HEK293 (cell line): Measurements from ENCODE around the gene SPO11.

Source experiments
- ZNF600 ChIP-seq: fragments of 450-650 bp; formaldehyde crosslinking; IDR thresholded peaks from 2 replicates; pipeline ENCODE4 v1.5.1; 2016; ENCODE audit warnings: missing biosample characterization, missing genetic modification characterization
- TF ChIP-seq, protein P1 (sequence below): fragments of 450-650 bp; formaldehyde crosslinking; IDR thresholded peaks from 2 replicates; pipeline ENCODE4 v1.5.1; 2016; ENCODE audit warnings: missing biosample characterization, missing genetic modification characterization
- TF ChIP-seq, protein P2 (sequence below): fragments of 450-650 bp; formaldehyde crosslinking; IDR thresholded peaks from 2 replicates; pipeline ENCODE4 v1.5.1; 2016; ENCODE audit warnings: missing biosample characterization, missing genetic modification characterization

DNA sequence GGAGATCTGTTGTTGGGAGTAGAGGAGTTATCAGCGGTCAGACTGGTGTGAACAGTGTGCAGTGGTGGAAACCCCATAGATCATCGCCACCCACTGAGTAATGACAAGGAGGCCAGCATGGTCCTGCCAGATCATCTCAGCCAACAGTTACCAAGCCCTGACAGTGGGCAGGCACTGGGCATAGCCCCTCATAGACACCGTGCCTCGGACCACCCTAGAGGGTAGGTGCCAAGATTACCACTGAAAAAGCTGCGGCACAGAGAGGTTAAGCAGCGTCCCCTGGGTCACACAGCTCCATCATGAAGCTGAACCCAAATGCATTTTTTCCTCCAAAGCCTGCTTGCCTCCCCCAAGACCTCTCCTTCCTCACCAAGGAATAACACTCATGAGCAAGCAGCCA lies 41.7 kb upstream of the SPO11 start:
- TF ChIP-seq ZNF600 (tag by site-specific recombination), result no peak
- TF ChIP-seq, protein P1, sequence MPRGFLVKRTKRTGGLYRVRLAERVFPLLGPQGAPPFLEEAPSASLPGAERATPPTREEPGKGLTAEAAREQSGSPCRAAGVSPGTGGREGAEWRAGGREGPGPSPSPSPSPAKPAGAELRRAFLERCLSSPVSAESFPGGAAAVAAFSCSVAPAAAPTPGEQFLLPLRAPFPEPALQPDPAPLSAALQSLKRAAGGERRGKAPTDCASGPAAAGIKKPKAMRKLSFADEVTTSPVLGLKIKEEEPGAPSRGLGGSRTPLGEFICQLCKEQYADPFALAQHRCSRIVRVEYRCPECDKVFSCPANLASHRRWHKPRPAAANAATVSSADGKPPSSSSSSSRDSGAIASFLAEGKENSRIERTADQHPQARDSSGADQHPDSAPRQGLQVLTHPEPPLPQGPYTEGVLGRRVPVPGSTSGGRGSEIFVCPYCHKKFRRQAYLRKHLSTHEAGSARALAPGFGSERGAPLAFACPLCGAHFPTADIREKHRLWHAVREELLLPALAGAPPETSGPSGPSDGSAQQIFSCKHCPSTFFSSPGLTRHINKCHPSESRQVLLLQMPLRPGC, result no peak
- TF ChIP-seq, protein P2, sequence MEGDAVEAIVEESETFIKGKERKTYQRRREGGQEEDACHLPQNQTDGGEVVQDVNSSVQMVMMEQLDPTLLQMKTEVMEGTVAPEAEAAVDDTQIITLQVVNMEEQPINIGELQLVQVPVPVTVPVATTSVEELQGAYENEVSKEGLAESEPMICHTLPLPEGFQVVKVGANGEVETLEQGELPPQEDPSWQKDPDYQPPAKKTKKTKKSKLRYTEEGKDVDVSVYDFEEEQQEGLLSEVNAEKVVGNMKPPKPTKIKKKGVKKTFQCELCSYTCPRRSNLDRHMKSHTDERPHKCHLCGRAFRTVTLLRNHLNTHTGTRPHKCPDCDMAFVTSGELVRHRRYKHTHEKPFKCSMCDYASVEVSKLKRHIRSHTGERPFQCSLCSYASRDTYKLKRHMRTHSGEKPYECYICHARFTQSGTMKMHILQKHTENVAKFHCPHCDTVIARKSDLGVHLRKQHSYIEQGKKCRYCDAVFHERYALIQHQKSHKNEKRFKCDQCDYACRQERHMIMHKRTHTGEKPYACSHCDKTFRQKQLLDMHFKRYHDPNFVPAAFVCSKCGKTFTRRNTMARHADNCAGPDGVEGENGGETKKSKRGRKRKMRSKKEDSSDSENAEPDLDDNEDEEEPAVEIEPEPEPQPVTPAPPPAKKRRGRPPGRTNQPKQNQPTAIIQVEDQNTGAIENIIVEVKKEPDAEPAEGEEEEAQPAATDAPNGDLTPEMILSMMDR (tag by site-specific recombination), result no peak
